Gastroesophageal sphincter (tissue), 3 donors: Measurements from ENCODE around the gene TRIM22.

Experiments used
- POLR2A ChIP-seq, 2 donors: fragments of 450-650 bp; IDR thresholded peaks; one replicate each; pipeline ENCODE4 v1.6.1; 2017; ENCODE audit warnings: antibody characterized with exemption in 2 of 2, mild to moderate bottlenecking in 2 of 2, moderate library complexity in 1 of 2
- POLR2AphosphoS5 ChIP-seq: sonication (generic); formaldehyde crosslinking; IDR thresholded peaks from one replicate; pipeline ENCODE4 v1.6.1; 2017; ENCODE audit warnings: antibody characterized with exemption
- TF ChIP-seq, protein P1 (sequence below), 4 experiments: fragments of 200-600 bp in 2 of 4; fragments of 450-650 bp in 2 of 4; sonication (generic) in 1 of 4; IDR thresholded peaks; one replicate each; pipeline ENCODE4 v1.5.1; 2017 to 2019; ENCODE audit warnings: antibody characterized with exemption in 4 of 4, mild to moderate bottlenecking in 2 of 4, moderate library complexity in 2 of 4

DNA sequence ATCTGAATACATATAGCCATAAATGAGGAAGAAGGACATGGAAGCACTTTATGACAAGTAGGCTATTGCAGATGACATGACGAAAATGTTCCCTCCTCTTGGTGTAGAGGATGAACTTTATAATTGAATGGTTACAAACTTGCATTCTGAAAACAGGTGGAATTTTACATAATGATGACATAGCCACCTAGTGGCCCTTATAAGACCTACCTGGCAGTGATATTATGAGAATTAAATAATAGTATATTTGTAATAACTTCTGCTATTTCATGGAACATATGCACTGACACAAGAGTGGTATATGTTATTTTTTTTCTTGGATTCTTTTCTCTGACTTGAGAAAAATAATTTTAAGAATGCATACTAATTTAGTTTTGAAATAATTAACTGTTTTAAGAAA, 22.9 kb downstream of the TRIM22 start:
- no peak for TF ChIP-seq POLR2AphosphoS5
- TF ChIP-seq, protein P1, sequence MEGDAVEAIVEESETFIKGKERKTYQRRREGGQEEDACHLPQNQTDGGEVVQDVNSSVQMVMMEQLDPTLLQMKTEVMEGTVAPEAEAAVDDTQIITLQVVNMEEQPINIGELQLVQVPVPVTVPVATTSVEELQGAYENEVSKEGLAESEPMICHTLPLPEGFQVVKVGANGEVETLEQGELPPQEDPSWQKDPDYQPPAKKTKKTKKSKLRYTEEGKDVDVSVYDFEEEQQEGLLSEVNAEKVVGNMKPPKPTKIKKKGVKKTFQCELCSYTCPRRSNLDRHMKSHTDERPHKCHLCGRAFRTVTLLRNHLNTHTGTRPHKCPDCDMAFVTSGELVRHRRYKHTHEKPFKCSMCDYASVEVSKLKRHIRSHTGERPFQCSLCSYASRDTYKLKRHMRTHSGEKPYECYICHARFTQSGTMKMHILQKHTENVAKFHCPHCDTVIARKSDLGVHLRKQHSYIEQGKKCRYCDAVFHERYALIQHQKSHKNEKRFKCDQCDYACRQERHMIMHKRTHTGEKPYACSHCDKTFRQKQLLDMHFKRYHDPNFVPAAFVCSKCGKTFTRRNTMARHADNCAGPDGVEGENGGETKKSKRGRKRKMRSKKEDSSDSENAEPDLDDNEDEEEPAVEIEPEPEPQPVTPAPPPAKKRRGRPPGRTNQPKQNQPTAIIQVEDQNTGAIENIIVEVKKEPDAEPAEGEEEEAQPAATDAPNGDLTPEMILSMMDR (IDR thresholded peaks at IDR 0.05) = peak; percentile 22 to 37 (median 29)
- TF ChIP-seq POLR2A (IDR thresholded peaks at IDR 0.05) = no peak
